Measurements from ENCODE around the gene MAP1S.

Gene MAP1S

GRCh38 chr19:17721821-17722220, 2.5 kb downstream of the MAP1S start:
- no peak overlapping the region for H2BK5ac ChIP-seq (ENCODE audit: low read depth, low read length, poor library complexity, severe bottlenecking)
- peak overlapping the region; percentile 73 for H4K8ac ChIP-seq (ENCODE audit: low read length)
- H2BK15ac ChIP-seq (ENCODE audit: low read depth, poor library complexity, severe bottlenecking) = no peak overlapping the region
- H2AK5ac ChIP-seq (ENCODE audit: low read length, severe bottlenecking) = no peak overlapping the region
- H2AFZ ChIP-seq (ENCODE audit: low read depth, low read length) = no peak overlapping the region
- peaks cover 24% of the 10 kb centered on the region for H3K4me1 ChIP-seq (ENCODE audit: control insufficient read depth, insufficient read depth, low read depth, low read length)
- no peaks in the 10 kb centered on the region for H3K9me3 ChIP-seq (ENCODE audit: control insufficient read depth, low read length)
- H2BK12ac ChIP-seq (ENCODE audit: low read length in 2 of 2) = no peak overlapping the region
- 46% methylated on average over 7 of the region's 8 CpGs for WGBS
- H3K14ac ChIP-seq (ENCODE audit: low read length in 2 of 2) = no peak overlapping the region
- H3K27me3 ChIP-seq (ENCODE audit: control insufficient read depth in 1 of 2, insufficient read depth in 1 of 2, low read length in 2 of 2) = no peaks in the 10 kb centered on the region
- H3K4ac ChIP-seq (ENCODE audit: low read depth in 1 of 2, low read length in 2 of 2) = no peak overlapping the region
- peak overlapping the region; percentile 87 for H3K9ac ChIP-seq (ENCODE audit: low read length)
- no peak overlapping the region for H2BK120ac ChIP-seq (ENCODE audit: low read depth, low read length)
- peak; percentile 43 for DNase-seq
- peaks cover 48% of the 10 kb centered on the region for H3K79me1 ChIP-seq (replicated peaks; ENCODE audit: low read length, poor library complexity, severe bottlenecking)
- no peak overlapping the region for H3K27ac ChIP-seq (ENCODE audit: low read length, poor library complexity, severe bottlenecking)
- peak overlapping the region in 1 of 2 experiments; percentile 2 for H3K23ac ChIP-seq (ENCODE audit: low read length in 2 of 2)
- H3K18ac ChIP-seq (ENCODE audit: low read depth in 1 of 2, low read length in 2 of 2) = no peak overlapping the region
- peak overlapping the region in 1 of 2 experiments; percentile 99 for H3K4me3 ChIP-seq (ENCODE audit: insufficient read depth in 1 of 2, low read depth in 1 of 2, low read length in 2 of 2)
- peaks cover 26 to 49% of the 10 kb centered on the region in 2 experiments for H3K36me3 ChIP-seq (ENCODE audit: control insufficient read depth in 1 of 2, insufficient read depth in 2 of 2, low read depth in 1 of 2, low read length in 2 of 2)
- H3K4me2 ChIP-seq (ENCODE audit: low read length, poor library complexity, severe bottlenecking) = no peak overlapping the region
- no peak overlapping the region for H4K91ac ChIP-seq (ENCODE audit: low read length)

GRCh38 chr19:17722655-17723240, 3.5 kb downstream of the MAP1S start:
- no peaks in the 10 kb centered on the region for H3K9me3 ChIP-seq (ENCODE audit: control insufficient read depth, low read length)
- H2AFZ ChIP-seq (ENCODE audit: low read depth, low read length) = no peak overlapping the region
- no peak overlapping the region for H2BK120ac ChIP-seq (ENCODE audit: low read depth, low read length)
- no peak overlapping the region for H3K9ac ChIP-seq (ENCODE audit: low read length)
- no peak overlapping the region for H3K4ac ChIP-seq (ENCODE audit: low read depth in 1 of 2, low read length in 2 of 2)
- H3K4me1 ChIP-seq (ENCODE audit: control insufficient read depth, insufficient read depth, low read depth, low read length) = peaks cover 24% of the 10 kb centered on the region
- H3K4me3 ChIP-seq (ENCODE audit: insufficient read depth in 1 of 2, low read depth in 1 of 2, low read length in 2 of 2) = no peak overlapping the region
- no peak overlapping the region for H4K91ac ChIP-seq (ENCODE audit: low read length)
- WGBS = 96% methylated on average over 12 of the region's 12 CpGs
- H3K14ac ChIP-seq (ENCODE audit: low read length in 2 of 2) = no peak overlapping the region
- no peak overlapping the region for H2AK5ac ChIP-seq (ENCODE audit: low read length, severe bottlenecking)
- no peak overlapping the region for H2BK15ac ChIP-seq (ENCODE audit: low read depth, poor library complexity, severe bottlenecking)
- no peak overlapping the region for H2BK12ac ChIP-seq (ENCODE audit: low read length in 2 of 2)
- no peak overlapping the region for H2BK5ac ChIP-seq (ENCODE audit: low read depth, low read length, poor library complexity, severe bottlenecking)
- no peak overlapping the region for H3K18ac ChIP-seq (ENCODE audit: low read depth in 1 of 2, low read length in 2 of 2)
- H3K27ac ChIP-seq (ENCODE audit: low read length, poor library complexity, severe bottlenecking) = no peak overlapping the region
- no peaks in the 10 kb centered on the region for H3K27me3 ChIP-seq (ENCODE audit: control insufficient read depth in 1 of 2, insufficient read depth in 1 of 2, low read length in 2 of 2)
- no peak for DNase-seq
- H3K23ac ChIP-seq (ENCODE audit: low read length in 2 of 2) = no peak overlapping the region
- no peak overlapping the region for H3K4me2 ChIP-seq (ENCODE audit: low read length, poor library complexity, severe bottlenecking)
- H3K36me3 ChIP-seq (ENCODE audit: control insufficient read depth in 1 of 2, insufficient read depth in 2 of 2, low read depth in 1 of 2, low read length in 2 of 2) = peaks cover 34 to 59% of the 10 kb centered on the region in 2 experiments
- peaks cover 58% of the 10 kb centered on the region for H3K79me1 ChIP-seq (replicated peaks; ENCODE audit: low read length, poor library complexity, severe bottlenecking)
- no peak overlapping the region for H4K8ac ChIP-seq (ENCODE audit: low read length)

GRCh38 chr19:17724655-17725054, 5.4 kb downstream of the MAP1S start:
- Histone ChIP-seq H3K27me3 (ENCODE audit: control insufficient read depth in 1 of 2, insufficient read depth in 1 of 2, low read length in 2 of 2) (no peaks in the 10 kb centered on the region), H3K79me1 (replicated peaks; ENCODE audit: low read length, poor library complexity, severe bottlenecking) (peaks cover 72% of the 10 kb centered on the region), H4K91ac (ENCODE audit: low read length) (no peak overlapping the region), H3K4me3 (ENCODE audit: insufficient read depth in 1 of 2, low read depth in 1 of 2, low read length in 2 of 2) (no peak overlapping the region), H2AK5ac (ENCODE audit: low read length, severe bottlenecking) (no peak overlapping the region), H2BK120ac (ENCODE audit: low read depth, low read length) (no peak overlapping the region), H2BK12ac (ENCODE audit: low read length in 2 of 2) (no peak overlapping the region), H3K23ac (ENCODE audit: low read length in 2 of 2) (no peak overlapping the region), H3K18ac (ENCODE audit: low read depth in 1 of 2, low read length in 2 of 2) (no peak overlapping the region), H3K27ac (ENCODE audit: low read length, poor library complexity, severe bottlenecking) (no peak overlapping the region), H3K4me1 (ENCODE audit: control insufficient read depth, insufficient read depth, low read depth, low read length) (peaks cover 20% of the 10 kb centered on the region), H2AFZ (ENCODE audit: low read depth, low read length) (no peak overlapping the region), H3K14ac (ENCODE audit: low read length in 2 of 2) (no peak overlapping the region), H2BK15ac (ENCODE audit: low read depth, poor library complexity, severe bottlenecking) (no peak overlapping the region), H3K4ac (ENCODE audit: low read depth in 1 of 2, low read length in 2 of 2) (no peak overlapping the region), H2BK5ac (ENCODE audit: low read depth, low read length, poor library complexity, severe bottlenecking) (no peak overlapping the region), H3K4me2 (ENCODE audit: low read length, poor library complexity, severe bottlenecking) (no peak overlapping the region), H4K8ac (ENCODE audit: low read length) (no peak overlapping the region), H3K9ac (ENCODE audit: low read length) (no peak overlapping the region), H3K9me3 (ENCODE audit: control insufficient read depth, low read length) (no peaks in the 10 kb centered on the region), H3K36me3 (ENCODE audit: control insufficient read depth in 1 of 2, insufficient read depth in 2 of 2, low read depth in 1 of 2, low read length in 2 of 2) (peaks cover 53 to 78% of the 10 kb centered on the region in 2 experiments)
- 95% methylated on average over 7 of the region's 7 CpGs for WGBS
- DNase-seq = no peak

GRCh38 chr19:17725422-17726078, 6.3 kb downstream of the MAP1S start:
- Histone ChIP-seq H2BK120ac (ENCODE audit: low read depth, low read length) (no peak overlapping the region), H3K27me3 (ENCODE audit: control insufficient read depth in 1 of 2, insufficient read depth in 1 of 2, low read length in 2 of 2) (no peaks in the 10 kb centered on the region), H4K91ac (ENCODE audit: low read length) (peak overlapping the region; percentile 29), H3K4me2 (ENCODE audit: low read length, poor library complexity, severe bottlenecking) (no peak overlapping the region), H3K9me3 (ENCODE audit: control insufficient read depth, low read length) (no peaks in the 10 kb centered on the region), H2AFZ (ENCODE audit: low read depth, low read length) (no peak overlapping the region), H3K4me3 (ENCODE audit: insufficient read depth in 1 of 2, low read depth in 1 of 2, low read length in 2 of 2) (no peak overlapping the region), H3K9ac (ENCODE audit: low read length) (no peak overlapping the region), H3K27ac (ENCODE audit: low read length, poor library complexity, severe bottlenecking) (no peak overlapping the region), H3K14ac (ENCODE audit: low read length in 2 of 2) (no peak overlapping the region), H3K23ac (ENCODE audit: low read length in 2 of 2) (no peak overlapping the region), H3K79me1 (replicated peaks; ENCODE audit: low read length, poor library complexity, severe bottlenecking) (peaks cover 69% of the 10 kb centered on the region), H2BK5ac (ENCODE audit: low read depth, low read length, poor library complexity, severe bottlenecking) (no peak overlapping the region), H3K36me3 (ENCODE audit: control insufficient read depth in 1 of 2, insufficient read depth in 2 of 2, low read depth in 1 of 2, low read length in 2 of 2) (peaks cover 61 to 84% of the 10 kb centered on the region in 2 experiments), H4K8ac (ENCODE audit: low read length) (no peak overlapping the region), H3K18ac (ENCODE audit: low read depth in 1 of 2, low read length in 2 of 2) (no peak overlapping the region), H2BK15ac (ENCODE audit: low read depth, poor library complexity, severe bottlenecking) (no peak overlapping the region), H2BK12ac (ENCODE audit: low read length in 2 of 2) (no peak overlapping the region), H3K4me1 (ENCODE audit: control insufficient read depth, insufficient read depth, low read depth, low read length) (peaks cover 13% of the 10 kb centered on the region), H2AK5ac (ENCODE audit: low read length, severe bottlenecking) (no peak overlapping the region), H3K4ac (ENCODE audit: low read depth in 1 of 2, low read length in 2 of 2) (no peak overlapping the region)
- no peak for DNase-seq
- 92% methylated on average over 19 of the region's 21 CpGs for WGBS

Measured in mesenchymal stem cell (in vitro differentiated cells and primary cell).